Ovary (tissue), 3 donors: ENCODE measurements around the gene UPF1.

Experiments
- CTCF ChIP-seq, 3 donors: fragments of 450-650 bp in 2 of 3; fragments of 200-600 bp in 1 of 3; IDR thresholded peaks; one replicate each; pipeline versions ENCODE4 v1.5.1 to v1.8.0; 2016 to 2022; ENCODE audit warnings: antibody characterized with exemption in 3 of 3, mild to moderate bottlenecking in 1 of 3
- EP300 ChIP-seq: sonication (generic); formaldehyde crosslinking; IDR thresholded peaks from one replicate; pipeline ENCODE4 v1.6.1; 2017; ENCODE audit warnings: antibody characterized with exemption
- POLR2A ChIP-seq: fragments of 450-650 bp; IDR thresholded peaks from one replicate; pipeline ENCODE4 v1.6.1; 2017; ENCODE audit warnings: antibody characterized with exemption, mild to moderate bottlenecking, moderate library complexity
- donor health status: DM: no; HTN: no; CAD: no.

- TF ChIP-seq CTCF (IDR thresholded peaks at IDR 0.05), result no peak
- TF ChIP-seq EP300, result no peak
- TF ChIP-seq POLR2A, result no peak
Measured at GRCh38 chr19:18912933-18913332, 81.2 kb downstream of the UPF1 start.
